Endothelial cell of umbilical vein (primary cell): ENCODE results near the gene NHLH2.

ENCODE experiments used
- POLR2A ChIP-seq: IDR thresholded peaks from 2 replicates; pipeline ENCODE4 v1.6.1; 2012; ENCODE audit warnings: low read depth, mild to moderate bottlenecking, control low read depth, low read length
- POLR2AphosphoS5 ChIP-seq: IDR thresholded peaks from 2 replicates; pipeline ENCODE4 v1.6.1; 2012; ENCODE audit warnings: low read depth, mild to moderate bottlenecking, control low read depth, low read length, moderate library complexity; ENCODE audit not compliant: insufficient read depth
- TF ChIP-seq, protein P1 (sequence below), 2 donors: IDR thresholded peaks; 1 replicate in 1 of 2; 2 replicates in 1 of 2; pipeline ENCODE4 v1.5.1; 2011; ENCODE audit warnings: low read length in 2 of 2, mild to moderate bottlenecking in 2 of 2, moderate library complexity in 2 of 2, control low read depth in 1 of 2, inconsistent platforms in 1 of 2, low read depth in 1 of 2; ENCODE audit not compliant: insufficient read depth in 1 of 2; ENCODE audit errors: extremely low read depth in 1 of 2
- TF ChIP-seq, protein P2 (sequence below): IDR thresholded peaks from 2 replicates; pipeline ENCODE4 v1.6.1; 2011; ENCODE audit not compliant: insufficient read depth, insufficient read length

DNA sequence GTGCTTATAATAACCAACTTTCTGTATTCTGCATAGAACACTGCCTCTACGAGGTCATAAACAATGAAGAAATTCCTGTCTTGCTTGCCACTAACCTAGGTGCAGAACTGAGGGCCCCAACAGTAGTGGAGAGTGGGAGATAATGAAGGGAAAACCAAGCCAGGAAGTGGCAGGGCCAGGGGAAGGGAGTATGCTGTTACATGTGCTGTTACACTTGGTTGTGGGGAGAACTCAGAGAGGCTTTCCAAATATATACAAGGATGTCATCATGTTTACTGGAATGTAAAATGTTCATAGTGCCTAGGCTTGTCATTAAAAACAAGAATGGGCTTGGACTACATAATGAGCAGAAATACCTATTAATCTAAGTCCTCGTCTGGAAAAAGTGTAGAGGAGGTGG is 31.1 kb downstream of the NHLH2 start:
- TF ChIP-seq, protein P1, sequence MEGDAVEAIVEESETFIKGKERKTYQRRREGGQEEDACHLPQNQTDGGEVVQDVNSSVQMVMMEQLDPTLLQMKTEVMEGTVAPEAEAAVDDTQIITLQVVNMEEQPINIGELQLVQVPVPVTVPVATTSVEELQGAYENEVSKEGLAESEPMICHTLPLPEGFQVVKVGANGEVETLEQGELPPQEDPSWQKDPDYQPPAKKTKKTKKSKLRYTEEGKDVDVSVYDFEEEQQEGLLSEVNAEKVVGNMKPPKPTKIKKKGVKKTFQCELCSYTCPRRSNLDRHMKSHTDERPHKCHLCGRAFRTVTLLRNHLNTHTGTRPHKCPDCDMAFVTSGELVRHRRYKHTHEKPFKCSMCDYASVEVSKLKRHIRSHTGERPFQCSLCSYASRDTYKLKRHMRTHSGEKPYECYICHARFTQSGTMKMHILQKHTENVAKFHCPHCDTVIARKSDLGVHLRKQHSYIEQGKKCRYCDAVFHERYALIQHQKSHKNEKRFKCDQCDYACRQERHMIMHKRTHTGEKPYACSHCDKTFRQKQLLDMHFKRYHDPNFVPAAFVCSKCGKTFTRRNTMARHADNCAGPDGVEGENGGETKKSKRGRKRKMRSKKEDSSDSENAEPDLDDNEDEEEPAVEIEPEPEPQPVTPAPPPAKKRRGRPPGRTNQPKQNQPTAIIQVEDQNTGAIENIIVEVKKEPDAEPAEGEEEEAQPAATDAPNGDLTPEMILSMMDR (IDR thresholded peaks at IDR 0.05; ENCODE audit: extremely low read depth in 1 of 2, insufficient read depth in 1 of 2, low read depth in 1 of 2, low read length in 2 of 2) = no peak
- TF ChIP-seq POLR2A = no peak
- TF ChIP-seq POLR2AphosphoS5 = no peak
- TF ChIP-seq, protein P2, sequence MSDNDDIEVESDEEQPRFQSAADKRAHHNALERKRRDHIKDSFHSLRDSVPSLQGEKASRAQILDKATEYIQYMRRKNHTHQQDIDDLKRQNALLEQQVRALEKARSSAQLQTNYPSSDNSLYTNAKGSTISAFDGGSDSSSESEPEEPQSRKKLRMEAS = no peak
